Measurements from ENCODE around the gene TNFSF8. TPM values are rescaled to one million over a fixed set of nuclear protein-coding genes. Genes with fewer than 3 reads are reported as not detected.

Gene TNFSF8
- not detected in 2 replicates for total RNA-seq (2014; rRNA removed; shearing (Covaris generic))

DNA sequence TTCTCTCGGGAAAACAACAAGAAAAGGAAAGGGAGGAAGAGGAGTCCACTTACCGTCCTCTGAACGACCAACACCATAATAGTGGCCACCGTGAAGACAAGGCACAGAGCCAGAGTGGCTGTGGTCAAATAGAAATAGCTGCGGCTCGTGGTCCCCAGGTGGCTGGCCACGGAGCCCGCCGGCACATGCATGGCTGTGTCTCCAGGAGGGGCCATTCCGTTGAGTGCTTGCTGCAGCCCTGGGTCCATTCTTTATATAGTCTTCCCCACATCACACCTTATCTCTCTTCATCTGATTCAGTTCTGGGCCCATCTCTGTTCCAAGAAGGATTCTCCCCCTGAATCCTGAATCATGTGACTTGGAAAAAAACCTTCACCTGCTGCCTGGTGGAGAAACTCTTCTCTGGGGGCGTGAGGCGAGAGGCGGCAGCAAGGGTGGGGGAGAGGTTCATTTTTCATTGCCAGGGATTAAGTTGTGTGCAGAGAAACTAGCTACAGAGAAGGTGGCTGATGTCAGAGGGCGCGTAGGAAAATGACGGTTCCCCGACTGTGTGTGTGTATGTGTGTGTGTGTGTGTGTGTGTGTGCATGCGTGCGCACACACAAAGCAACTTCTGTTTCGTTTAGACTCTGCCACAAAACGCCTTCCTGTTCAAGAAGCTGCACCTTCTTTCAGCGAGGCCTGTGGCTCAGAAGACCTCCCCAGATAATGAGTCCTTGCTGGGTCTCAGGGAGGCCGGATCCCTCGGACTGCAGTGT, at the start of gene TNFSF8:
Gene TNFSF8, minus strand, starts transcription at position 536 of the 757 bp plus-strand sequence. Its CDS starts 288 bp downstream, at position 248.
- in situ Hi-C loops (cut with HindIII; ENCODE audit: low sequenced_read_pairs) = no loop called here
- DNase-seq (ENCODE audit: low spot score) = no peak

- no peak for DNase-seq (ENCODE audit: low spot score)
- in situ Hi-C loops (cut with HindIII; ENCODE audit: low sequenced_read_pairs) = no loop called here
Observed at GRCh38 chr9:114973216-114973615, 42.8 kb upstream of the TNFSF8 start.

DNA sequence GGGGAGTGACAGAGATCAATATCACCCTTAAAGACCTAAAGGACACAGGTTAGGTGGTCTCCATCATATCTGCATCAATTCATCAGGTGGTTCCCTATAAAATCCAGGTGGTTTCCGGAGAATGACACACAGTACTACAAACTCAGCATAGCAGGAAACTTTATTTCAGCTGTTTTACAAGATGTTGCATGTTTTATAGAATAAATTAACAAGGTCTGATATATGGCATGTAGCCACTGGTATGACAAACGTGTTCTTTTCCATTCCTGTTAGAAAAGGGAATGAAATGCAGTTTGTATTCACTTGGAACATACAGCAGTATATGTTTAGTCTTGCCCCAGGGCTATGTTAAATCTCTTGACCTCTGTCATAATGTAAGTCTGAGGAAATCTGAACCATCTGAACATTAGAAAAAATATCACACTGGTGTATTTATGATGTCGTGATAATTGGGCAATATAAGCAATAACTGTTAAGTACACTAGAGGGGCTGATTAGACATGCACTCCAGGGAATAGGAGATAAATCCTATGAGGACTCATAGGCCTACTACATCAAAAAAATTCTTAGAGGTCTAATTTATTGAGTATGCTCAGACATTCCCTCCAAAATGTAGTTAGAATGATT, 42.2 kb upstream of the TNFSF8 start:
- no peak for DNase-seq (ENCODE audit: low spot score)
- in situ Hi-C loops (cut with HindIII; ENCODE audit: low sequenced_read_pairs) = no loop called here

GRCh38 chr9:114969269-114969668, 38.9 kb upstream of the TNFSF8 start:
- in situ Hi-C loops (cut with HindIII; ENCODE audit: low sequenced_read_pairs) = no loop called here
- DNase-seq (ENCODE audit: low spot score) = no peak

GRCh38 chr9:114968671-114969070, 38.3 kb upstream of the TNFSF8 start:
- in situ Hi-C loops (cut with HindIII; ENCODE audit: low sequenced_read_pairs) = no loop called here
- no peak for DNase-seq (ENCODE audit: low spot score)

DNA sequence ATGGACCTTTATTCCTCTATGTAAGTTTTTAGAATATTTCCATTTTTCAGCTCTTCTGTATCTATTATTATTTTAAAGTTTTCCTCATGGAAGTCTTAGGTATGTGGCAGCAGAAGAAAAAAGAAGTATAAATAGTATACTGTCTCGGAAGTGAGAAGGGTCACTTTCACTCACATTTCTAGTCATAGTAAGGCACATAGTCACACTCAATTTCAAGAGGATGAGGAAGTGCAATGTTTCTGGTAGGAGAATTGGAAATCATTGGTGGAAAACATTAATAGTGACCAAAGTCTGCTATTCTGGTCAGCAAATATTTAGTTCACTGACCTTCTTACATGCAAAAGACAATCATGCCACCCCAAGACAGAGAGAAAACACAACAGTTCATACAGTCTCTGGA, 35.2 kb upstream of the TNFSF8 start:
- in situ Hi-C loops (cut with HindIII; ENCODE audit: low sequenced_read_pairs) = no loop called here
- DNase-seq (ENCODE audit: low spot score) = no peak

- DNase-seq (ENCODE audit: low spot score) = no peak
- in situ Hi-C loops (cut with HindIII; ENCODE audit: low sequenced_read_pairs) = no loop called here
Observed at GRCh38 chr9:114962809-114963208, 32.4 kb upstream of the TNFSF8 start.

DNA sequence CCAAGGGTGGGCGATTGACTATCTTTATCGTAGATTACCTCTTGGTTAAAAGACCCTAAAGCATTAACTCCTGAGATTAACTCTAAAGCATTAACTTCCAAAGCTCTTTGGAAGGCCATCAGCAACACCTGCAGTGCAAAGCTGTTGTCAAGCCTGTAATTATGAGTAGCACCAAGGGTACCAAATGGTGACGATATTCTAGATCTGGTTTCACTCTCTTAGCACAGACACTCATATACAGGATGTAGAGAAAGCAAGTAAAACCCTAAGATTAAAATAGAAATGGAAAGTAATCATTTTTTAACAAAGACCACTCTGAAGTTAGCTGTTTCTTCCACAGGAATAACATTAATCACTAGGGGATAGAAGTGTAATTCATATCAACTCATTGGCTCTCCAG, 29.9 kb upstream of the TNFSF8 start:
- DNase-seq (ENCODE audit: low spot score) = no peak
- in situ Hi-C loops (cut with HindIII; ENCODE audit: low sequenced_read_pairs) = no loop called here

- in situ Hi-C loops (cut with HindIII; ENCODE audit: low sequenced_read_pairs) = no loop called here
- no peak for DNase-seq (ENCODE audit: low spot score)
Observed at GRCh38 chr9:114958844-114959235, 28.4 kb upstream of the TNFSF8 start.

DNA sequence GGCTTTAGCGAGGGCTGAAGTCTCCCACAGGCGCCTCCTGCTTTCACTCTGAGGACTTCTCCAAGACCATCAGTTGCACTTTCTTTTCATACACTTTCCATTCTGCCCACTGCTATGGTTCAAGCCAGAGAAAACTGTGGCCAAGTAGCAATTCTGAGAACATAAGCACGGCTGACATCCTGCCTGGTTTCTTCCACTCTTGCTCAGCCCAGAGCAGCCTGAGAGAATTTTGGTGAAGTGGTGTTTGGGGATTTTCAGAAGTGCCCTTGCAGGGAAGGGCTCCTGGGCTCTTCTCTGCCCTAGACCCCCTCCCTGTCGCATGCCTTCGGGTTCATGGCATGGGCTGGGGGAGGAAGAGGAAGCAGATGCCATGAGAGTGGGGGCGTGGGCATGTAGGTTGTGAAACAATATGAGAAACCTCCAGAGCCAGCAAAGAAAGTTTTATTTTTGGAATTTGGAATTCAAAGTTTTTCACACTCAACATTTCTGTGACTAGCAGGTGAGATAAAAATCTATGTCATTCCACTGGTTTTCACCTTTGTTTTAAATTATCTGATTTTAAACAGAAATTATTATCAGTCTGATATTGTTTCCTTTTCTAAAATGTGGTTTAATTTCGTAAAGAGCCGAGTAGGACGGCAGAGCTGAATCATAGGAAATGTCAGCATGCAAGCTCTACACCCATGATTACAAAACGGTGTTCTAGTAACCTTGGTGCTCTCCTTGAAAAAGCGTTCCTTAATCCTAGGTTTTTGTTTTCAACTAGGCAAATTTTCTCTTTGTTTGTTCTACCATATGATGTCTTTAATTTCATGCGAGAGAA, 27.8 kb upstream of the TNFSF8 start:
- DNase-seq (ENCODE audit: low spot score) = no peak
- in situ Hi-C loops (cut with HindIII; ENCODE audit: low sequenced_read_pairs) = no loop called here

GRCh38 chr9:114957558-114957957, 27.2 kb upstream of the TNFSF8 start:
- in situ Hi-C loops (cut with HindIII; ENCODE audit: low sequenced_read_pairs) = no loop called here
- no peak for DNase-seq (ENCODE audit: low spot score)

- in situ Hi-C loops (cut with HindIII; ENCODE audit: low sequenced_read_pairs) = no loop called here
- no peak for DNase-seq (ENCODE audit: low spot score)
Observed at GRCh38 chr9:114954956-114955582, 24.7 kb upstream of the TNFSF8 start.

DNA sequence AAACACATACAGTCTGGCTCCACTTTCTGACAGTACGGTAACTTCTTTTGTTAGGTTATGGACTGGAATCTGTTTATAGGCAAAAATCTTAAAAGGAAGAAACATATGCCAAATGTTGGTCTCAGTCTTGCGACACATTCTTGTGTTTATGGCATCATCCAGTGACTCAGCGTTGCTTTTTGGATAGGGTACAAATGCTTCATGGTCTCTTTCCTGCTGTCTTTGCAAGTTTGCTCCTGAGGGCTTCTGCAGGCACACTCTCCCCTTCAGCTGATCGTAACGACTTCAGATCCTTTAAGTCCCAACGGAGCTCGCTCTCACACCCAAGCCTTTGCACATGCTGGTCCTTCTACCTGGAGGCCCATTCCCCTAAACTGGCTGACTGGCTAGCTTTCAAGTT, 23.6 kb upstream of the TNFSF8 start:
- in situ Hi-C loops (cut with HindIII; ENCODE audit: low sequenced_read_pairs) = no loop called here
- DNase-seq (ENCODE audit: low spot score) = no peak

GRCh38 chr9:114953046-114953445, 22.7 kb upstream of the TNFSF8 start:
- DNase-seq (ENCODE audit: low spot score) = no peak
- in situ Hi-C loops (cut with HindIII; ENCODE audit: low sequenced_read_pairs) = no loop called here

DNA sequence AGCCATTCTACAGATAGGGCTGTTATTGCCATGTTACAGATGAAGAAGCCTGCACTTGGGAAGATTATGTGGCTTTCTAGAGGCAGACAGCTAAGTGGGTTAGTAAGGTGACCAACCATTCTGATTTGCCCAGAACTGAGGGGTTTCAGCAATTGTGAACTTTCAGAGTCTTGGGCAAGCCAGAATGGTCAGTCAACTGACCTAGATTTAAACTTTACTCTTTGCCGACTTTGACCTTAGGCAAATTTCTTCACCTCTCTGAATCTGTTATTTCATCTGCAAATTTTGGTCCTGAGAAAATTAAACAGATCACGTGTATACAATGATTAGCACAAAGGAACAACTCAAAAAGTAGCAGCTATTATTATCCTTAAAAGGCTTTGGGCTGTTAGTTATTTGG, 20.4 kb upstream of the TNFSF8 start:
- no peak for DNase-seq (ENCODE audit: low spot score)
- in situ Hi-C loops (cut with HindIII; ENCODE audit: low sequenced_read_pairs) = no loop called here

GRCh38 chr9:114947058-114947457, 16.7 kb upstream of the TNFSF8 start:
- DNase-seq (ENCODE audit: low spot score) = no peak
- in situ Hi-C loops (cut with HindIII; ENCODE audit: low sequenced_read_pairs) = no loop called here

GRCh38 chr9:114945616-114946412, 15.4 kb upstream of the TNFSF8 start:
- in situ Hi-C loops (cut with HindIII; ENCODE audit: low sequenced_read_pairs) = no loop called here
- no peak for DNase-seq (ENCODE audit: low spot score)

- in situ Hi-C loops (cut with HindIII; ENCODE audit: low sequenced_read_pairs) = no loop called here
- DNase-seq (ENCODE audit: low spot score) = no peak
Observed at GRCh38 chr9:114941376-114941775, 11.0 kb upstream of the TNFSF8 start.

Measured in G401 (cell line).